Measurements from ENCODE around the gene SEPTIN12.
A peak's percentile ranks its signal among the peaks of the same experiment; 100 is the strongest.
"Not testable (repeated sequence)": the region's sequence is repeated elsewhere in the genome, so short reads cannot be mapped to it uniquely, and the experiment has no call there.

The SEPTIN12 gene

GRCh38 chr16:4802659-4803287 is 14.6 kb upstream of the SEPTIN12 start:
- DNase-seq (ENCODE audit: low spot score): peak; percentile 94

- DNase-seq (ENCODE audit: low spot score): peak; percentile 73
Measured at GRCh38 chr16:4801962-4802658, 14.0 kb upstream of the SEPTIN12 start, which contains the start of gene ROGDI. Gene ROGDI (minus strand): TSS chr16:4802633. CDS start chr16:4802571, 62 bp downstream.

- no peak for DNase-seq (ENCODE audit: low spot score)
Measured at GRCh38 chr16:4801051-4801961, 13.2 kb upstream of the SEPTIN12 start.

- DNase-seq (ENCODE audit: low spot score): peak; percentile 90
Measured at GRCh38 chr16:4800290-4801041, 12.3 kb upstream of the SEPTIN12 start.

- no peak for DNase-seq (ENCODE audit: low spot score)
Measured at GRCh38 chr16:4799171-4799855, 11.2 kb upstream of the SEPTIN12 start.

- DNase-seq (ENCODE audit: low spot score): no peak
Measured at GRCh38 chr16:4798456-4798855, 10.3 kb upstream of the SEPTIN12 start.

- DNase-seq (ENCODE audit: low spot score): no peak
Measured at GRCh38 chr16:4797805-4798252, 9.7 kb upstream of the SEPTIN12 start.

- no peak for DNase-seq (ENCODE audit: low spot score)
Measured at GRCh38 chr16:4796982-4797804, 9.0 kb upstream of the SEPTIN12 start.

- DNase-seq (ENCODE audit: low spot score): no peak
Measured at GRCh38 chr16:4795828-4796572, 7.9 kb upstream of the SEPTIN12 start.

GRCh38 chr16:4795181-4795827 is 7.2 kb upstream of the SEPTIN12 start, which contains the start of gene SMIM22:
Gene SMIM22 (plus strand): TSS chr16:4795369. CDS start chr16:4795735, 366 bp downstream.
- DNase-seq (ENCODE audit: low spot score): no peak

GRCh38 chr16:4792951-4793513 is 4.9 kb upstream of the SEPTIN12 start:
- no peak for DNase-seq (ENCODE audit: low spot score)

GRCh38 chr16:4790871-4791270 is 2.7 kb upstream of the SEPTIN12 start:
- DNase-seq (ENCODE audit: low spot score): no peak

GRCh38 chr16:4790261-4790660 is 2.1 kb upstream of the SEPTIN12 start:
- no peak for DNase-seq (ENCODE audit: low spot score)

GRCh38 chr16:4788910-4789309 is 765 bp upstream of the SEPTIN12 start:
- DNase-seq (ENCODE audit: low spot score): no peak

GRCh38 chr16:4788489-4788889 is 344 bp upstream of the SEPTIN12 start:
- DNase-seq (ENCODE audit: low spot score): no peak

GRCh38 chr16:4787068-4787467 is 1.1 kb downstream of the SEPTIN12 start:
- no peak for DNase-seq (ENCODE audit: low spot score)

GRCh38 chr16:4785758-4786433 is 2.2 kb downstream of the SEPTIN12 start:
- DNase-seq (ENCODE audit: low spot score): no peak

GRCh38 chr16:4784444-4784987 is 3.6 kb downstream of the SEPTIN12 start:
- not testable (repeated sequence) for DNase-seq (ENCODE audit: low spot score)
